ENCODE measurements around the gene CCDC149. TPM values are rescaled to one million over a fixed set of nuclear protein-coding genes. Genes with fewer than 3 reads are reported as not detected.

Gene CCDC149
- total and polyA plus RNA-seq, 2 donors (not counting 1 experiment from before 2014, with no cell fraction given): not detected

GRCh38 chr4:24770032-24770584 lies 142.7 kb downstream of the CCDC149 start:
- ChIA-PET POLR2A (no interaction called here), CTCF (no interaction called here)
- H3K27ac ChIP-seq (ENCODE audit: low read length in 2 of 2): no peak overlapping the region
- no peak for TF ChIP-seq EZH2 (IDR thresholded peaks at IDR 0.05; ENCODE audit: borderline replicate concordance, insufficient read depth, low read depth, low read length, poor library complexity, severe bottlenecking)
- no peak for TF ChIP-seq CTCF (IDR thresholded peaks at IDR 0.05)
- Mint-ChIP-seq H3K27me3 (no peaks in the 10 kb centered on the region), H3K9me3 (ENCODE audit: insufficient read depth) (no peaks in the 10 kb centered on the region), H3K4me3 (no peak overlapping the region), H3K27ac (no peak overlapping the region), H3K4me1 (no peaks in the 10 kb centered on the region)
- no peaks in the 10 kb centered on the region for H3K4me1 ChIP-seq (ENCODE audit: control insufficient read depth in 2 of 2, insufficient read depth in 2 of 2, low read length in 2 of 2)
- intact Hi-C loops (cut with micrococcal nuclease): no loop called here
- no peak overlapping the region for H2AFZ ChIP-seq (ENCODE audit: insufficient read depth, low read depth, low read length, poor library complexity, severe bottlenecking)
- H3K79me2 ChIP-seq (ENCODE audit: control insufficient read depth, insufficient read depth, low read length): no peaks in the 10 kb centered on the region
- no peak overlapping the region for H3K9ac ChIP-seq (ENCODE audit: low read length)
- H3K36me3 ChIP-seq (replicated peaks in 1 of 2; ENCODE audit: control extremely low read depth in 1 of 2, control insufficient read depth in 1 of 2, extremely low read depth in 1 of 2, insufficient read depth in 2 of 2, low read length in 1 of 2): no peaks in the 10 kb centered on the region
- H3K4me2 ChIP-seq (replicated peaks; ENCODE audit: low read depth, low read length, poor library complexity, severe bottlenecking): no peak overlapping the region
- no peaks in the 10 kb centered on the region for H3K27me3 ChIP-seq (replicated peaks in 1 of 4; ENCODE audit: control extremely low read depth in 1 of 4, control insufficient read depth in 3 of 4, insufficient read depth in 4 of 4, low read length in 3 of 4)
- no peak overlapping the region for H3K4me3 ChIP-seq (ENCODE audit: control extremely low read depth in 1 of 5, extremely low read depth in 1 of 5, insufficient read depth in 1 of 5, low read depth in 2 of 5, low read length in 4 of 5)
- no peaks in the 10 kb centered on the region for H3K9me3 ChIP-seq (ENCODE audit: control extremely low read depth in 1 of 3, control insufficient read depth in 2 of 3, insufficient read depth in 1 of 3, low read length in 2 of 3)
- 74% methylated on average over 3 of the region's 3 CpGs for WGBS (ENCODE audit: insufficient coverage)
- ATAC-seq (ENCODE audit: low read depth) (no peak), DNase-seq (no peak)
- no peaks in the 10 kb centered on the region for H4K20me1 ChIP-seq (ENCODE audit: control insufficient read depth, insufficient read depth, low read length, poor library complexity, severe bottlenecking)

GRCh38 chr4:24769571-24769970 lies 143.3 kb downstream of the CCDC149 start:
- ATAC-seq (ENCODE audit: low read depth) (no peak), DNase-seq (no peak)
- TF ChIP-seq CTCF (IDR thresholded peaks at IDR 0.05) (no peak), EZH2 (IDR thresholded peaks at IDR 0.05; ENCODE audit: borderline replicate concordance, insufficient read depth, low read depth, low read length, poor library complexity, severe bottlenecking) (no peak)
- H4K20me1 ChIP-seq (ENCODE audit: control insufficient read depth, insufficient read depth, low read length, poor library complexity, severe bottlenecking): no peaks in the 10 kb centered on the region
- intact Hi-C loops (cut with micrococcal nuclease): no loop called here
- H3K79me2 ChIP-seq (ENCODE audit: control insufficient read depth, insufficient read depth, low read length): no peaks in the 10 kb centered on the region
- no peak overlapping the region for H3K27ac ChIP-seq (ENCODE audit: low read length in 2 of 2)
- H2AFZ ChIP-seq (ENCODE audit: insufficient read depth, low read depth, low read length, poor library complexity, severe bottlenecking): no peak overlapping the region
- no peaks in the 10 kb centered on the region for H3K27me3 ChIP-seq (replicated peaks in 1 of 4; ENCODE audit: control extremely low read depth in 1 of 4, control insufficient read depth in 3 of 4, insufficient read depth in 4 of 4, low read length in 3 of 4)
- H3K9ac ChIP-seq (ENCODE audit: low read length): no peak overlapping the region
- ChIA-PET POLR2A (no interaction called here), CTCF (no interaction called here)
- Mint-ChIP-seq H3K4me3 (no peak overlapping the region), H3K27ac (no peak overlapping the region), H3K4me1 (no peaks in the 10 kb centered on the region), H3K9me3 (ENCODE audit: insufficient read depth) (no peaks in the 10 kb centered on the region), H3K27me3 (no peaks in the 10 kb centered on the region)
- whole genome bisulfite sequencing (ENCODE audit: insufficient coverage): 94% methylated on average over 2 of the region's 2 CpGs
- no peak overlapping the region for H3K4me2 ChIP-seq (replicated peaks; ENCODE audit: low read depth, low read length, poor library complexity, severe bottlenecking)
- H3K4me1 ChIP-seq (ENCODE audit: control insufficient read depth in 2 of 2, insufficient read depth in 2 of 2, low read length in 2 of 2): no peaks in the 10 kb centered on the region
- H3K36me3 ChIP-seq (replicated peaks in 1 of 2; ENCODE audit: control extremely low read depth in 1 of 2, control insufficient read depth in 1 of 2, extremely low read depth in 1 of 2, insufficient read depth in 2 of 2, low read length in 1 of 2): no peaks in the 10 kb centered on the region
- H3K9me3 ChIP-seq (ENCODE audit: control extremely low read depth in 1 of 3, control insufficient read depth in 2 of 3, insufficient read depth in 1 of 3, low read length in 2 of 3): no peaks in the 10 kb centered on the region
- H3K4me3 ChIP-seq (ENCODE audit: control extremely low read depth in 1 of 5, extremely low read depth in 1 of 5, insufficient read depth in 1 of 5, low read depth in 2 of 5, low read length in 4 of 5): no peak overlapping the region
